Measurements from ENCODE around the gene TMEM63C.

Gene TMEM63C

DNA sequence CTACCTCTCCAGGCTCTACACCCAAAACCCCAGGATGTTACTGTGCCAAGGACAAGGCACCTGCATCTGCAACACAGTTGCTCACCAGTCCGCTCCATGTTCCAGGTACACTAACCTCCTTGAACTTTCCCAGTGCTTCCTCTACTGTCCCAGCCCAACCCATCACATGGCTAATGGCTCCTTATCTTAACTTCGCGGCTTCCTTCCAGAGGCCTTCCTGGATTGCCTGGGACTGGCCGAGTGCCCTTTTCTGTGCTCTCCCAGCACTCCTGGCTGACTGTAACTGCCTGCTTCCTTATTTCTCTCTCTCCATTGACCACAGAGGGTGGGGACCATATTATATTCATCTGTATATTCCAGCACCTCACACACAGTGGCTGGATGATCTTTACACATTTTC, 118.2 kb downstream of the TMEM63C start:
- ChIA-PET POLR2A (no interaction called here), CTCF (interaction anchor here (1.0 to 6.3 kb wide), 2 partner anchors 15 to 20 kb away, joined by 3 to 134 read pairs; no protein-coding TSS in a partner anchor)
- TF ChIP-seq ELF4 (IDR thresholded peaks at IDR 0.05) (no peak), LEF1 (IDR thresholded peaks at IDR 0.05; ENCODE audit: borderline replicate concordance) (no peak), NFRKB (IDR thresholded peaks at IDR 0.05) (no peak), ARNT (IDR thresholded peaks at IDR 0.05) (no peak), FOXM1 (IDR thresholded peaks at IDR 0.05; ENCODE audit: borderline replicate concordance) (no peak), CTBP1 (IDR thresholded peaks at IDR 0.05; ENCODE audit: borderline replicate concordance) (no peak), BHLHE40 (IDR thresholded peaks at IDR 0.05; ENCODE audit: borderline replicate concordance) (no peak), FOXK2 (IDR thresholded peaks at IDR 0.05) (no peak), FOXA1 (IDR thresholded peaks at IDR 0.05) (no peak), L3MBTL2 (conservative IDR thresholded peaks at IDR 0.05) (no peak), HDGF (IDR thresholded peaks at IDR 0.05; ENCODE audit: borderline replicate concordance) (no peak), ZNF384 (IDR thresholded peaks at IDR 0.05) (no peak), SUZ12 (IDR thresholded peaks at IDR 0.05) (no peak), TARDBP (IDR thresholded peaks at IDR 0.05) (no peak), SP1 (IDR thresholded peaks at IDR 0.05) (no peak)
- TF ChIP-seq, protein P1, sequence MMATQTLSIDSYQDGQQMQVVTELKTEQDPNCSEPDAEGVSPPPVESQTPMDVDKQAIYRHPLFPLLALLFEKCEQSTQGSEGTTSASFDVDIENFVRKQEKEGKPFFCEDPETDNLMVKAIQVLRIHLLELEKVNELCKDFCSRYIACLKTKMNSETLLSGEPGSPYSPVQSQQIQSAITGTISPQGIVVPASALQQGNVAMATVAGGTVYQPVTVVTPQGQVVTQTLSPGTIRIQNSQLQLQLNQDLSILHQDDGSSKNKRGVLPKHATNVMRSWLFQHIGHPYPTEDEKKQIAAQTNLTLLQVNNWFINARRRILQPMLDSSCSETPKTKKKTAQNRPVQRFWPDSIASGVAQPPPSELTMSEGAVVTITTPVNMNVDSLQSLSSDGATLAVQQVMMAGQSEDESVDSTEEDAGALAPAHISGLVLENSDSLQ (IDR thresholded peaks at IDR 0.05) = no peak
- no peak for DNase-seq (ENCODE audit: extremely low spot score)

DNA sequence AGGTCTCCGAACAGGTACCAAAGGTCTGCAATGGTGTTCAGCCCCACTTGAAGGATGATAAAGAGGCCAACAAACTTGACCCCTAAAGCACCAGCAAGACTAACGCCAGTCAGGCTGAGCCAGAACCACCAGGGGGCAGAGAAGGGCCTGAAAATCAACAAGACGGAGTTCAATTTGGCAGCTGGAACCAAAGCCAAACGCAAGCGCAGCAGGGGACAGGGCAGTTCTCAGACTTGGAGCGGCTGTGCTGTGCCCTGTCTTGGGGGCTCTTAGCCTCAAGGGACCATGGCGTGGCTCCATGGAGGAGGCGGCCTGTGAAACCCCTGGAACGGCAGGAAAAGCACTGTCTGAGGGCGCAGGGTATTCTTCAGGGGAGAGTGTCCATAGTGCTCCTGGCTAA, 119.5 kb downstream of the TMEM63C start:
- CTCF ChIA-PET = interaction anchor here (0.6 to 6.3 kb wide), 6 partner anchors 13 to 251 kb away, joined by 3 to 134 read pairs (median 3); no protein-coding TSS in a partner anchor
- DNase-seq (ENCODE audit: extremely low spot score) = peak; percentile 77
- POLR2A ChIA-PET = interaction anchor here (2.4 to 5.2 kb wide), 2 partner anchors 15 to 20 kb away, joined by 13 to 56 read pairs; partner anchors contain the start of genes GSTZ1 and POMT2

DNA sequence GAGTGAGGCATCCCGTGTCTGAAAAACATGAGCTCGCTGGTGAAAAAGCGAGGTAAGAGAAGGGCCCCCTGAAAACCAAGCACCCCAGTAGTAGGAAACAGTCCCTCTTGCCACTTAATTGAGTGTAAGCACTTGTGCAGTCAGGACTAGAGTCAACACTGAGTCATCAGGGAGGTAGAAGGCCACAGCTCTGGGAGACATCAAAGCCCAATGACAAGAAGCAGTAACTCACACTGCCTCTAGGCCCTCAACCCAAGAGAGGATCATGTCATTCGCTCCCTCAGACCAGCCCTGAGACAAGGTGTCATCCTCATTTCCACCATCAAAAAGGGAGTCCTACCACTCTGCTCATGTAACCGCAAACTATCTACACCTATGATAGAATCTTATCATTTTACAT, 121.3 kb downstream of the TMEM63C start:
- POLR2A ChIA-PET = interaction anchor here (1.0 to 5.2 kb wide), 3 partner anchors 10 to 74 kb away, joined by 3 to 56 read pairs (median 3); partner anchors contain the start of genes GSTZ1, POMT2, SAMD15 and TMED8
- CTCF ChIA-PET = interaction anchor here (2.3 to 6.3 kb wide), 2 partner anchors 11 to 151 kb away, joined by 11 to 134 read pairs; no protein-coding TSS in a partner anchor
- TF ChIP-seq TARDBP (IDR thresholded peaks at IDR 0.05) (no peak), CTBP1 (IDR thresholded peaks at IDR 0.05; ENCODE audit: borderline replicate concordance) (no peak), NFRKB (IDR thresholded peaks at IDR 0.05) (no peak), FOXA1 (IDR thresholded peaks at IDR 0.05) (no peak), ZNF384 (IDR thresholded peaks at IDR 0.05) (no peak), LEF1 (IDR thresholded peaks at IDR 0.05; ENCODE audit: borderline replicate concordance) (no peak), L3MBTL2 (conservative IDR thresholded peaks at IDR 0.05) (no peak), HDGF (IDR thresholded peaks at IDR 0.05; ENCODE audit: borderline replicate concordance) (no peak), BHLHE40 (IDR thresholded peaks at IDR 0.05; ENCODE audit: borderline replicate concordance) (no peak), ELF4 (IDR thresholded peaks at IDR 0.05) (no peak), FOXK2 (IDR thresholded peaks at IDR 0.05) (no peak)
- TF ChIP-seq, protein P1 (IDR thresholded peaks at IDR 0.05) = no peak
- no peak for DNase-seq (ENCODE audit: extremely low spot score)

More for the DNA sequence above, 119.5 kb downstream of the TMEM63C start:
- TF ChIP-seq HDGF (IDR thresholded peaks at IDR 0.05; ENCODE audit: borderline replicate concordance) (no peak), SUZ12 (IDR thresholded peaks at IDR 0.05) (no peak), CTBP1 (IDR thresholded peaks at IDR 0.05; ENCODE audit: borderline replicate concordance) (no peak), FOXK2 (IDR thresholded peaks at IDR 0.05) (no peak), ZNF384 (IDR thresholded peaks at IDR 0.05) (no peak), BHLHE40 (IDR thresholded peaks at IDR 0.05; ENCODE audit: borderline replicate concordance) (no peak), NFRKB (IDR thresholded peaks at IDR 0.05) (no peak), TARDBP (IDR thresholded peaks at IDR 0.05) (no peak), ELF4 (IDR thresholded peaks at IDR 0.05) (no peak), FOXA1 (IDR thresholded peaks at IDR 0.05) (no peak), ARNT (IDR thresholded peaks at IDR 0.05) (no peak), FOXM1 (IDR thresholded peaks at IDR 0.05; ENCODE audit: borderline replicate concordance) (no peak)

DNA sequence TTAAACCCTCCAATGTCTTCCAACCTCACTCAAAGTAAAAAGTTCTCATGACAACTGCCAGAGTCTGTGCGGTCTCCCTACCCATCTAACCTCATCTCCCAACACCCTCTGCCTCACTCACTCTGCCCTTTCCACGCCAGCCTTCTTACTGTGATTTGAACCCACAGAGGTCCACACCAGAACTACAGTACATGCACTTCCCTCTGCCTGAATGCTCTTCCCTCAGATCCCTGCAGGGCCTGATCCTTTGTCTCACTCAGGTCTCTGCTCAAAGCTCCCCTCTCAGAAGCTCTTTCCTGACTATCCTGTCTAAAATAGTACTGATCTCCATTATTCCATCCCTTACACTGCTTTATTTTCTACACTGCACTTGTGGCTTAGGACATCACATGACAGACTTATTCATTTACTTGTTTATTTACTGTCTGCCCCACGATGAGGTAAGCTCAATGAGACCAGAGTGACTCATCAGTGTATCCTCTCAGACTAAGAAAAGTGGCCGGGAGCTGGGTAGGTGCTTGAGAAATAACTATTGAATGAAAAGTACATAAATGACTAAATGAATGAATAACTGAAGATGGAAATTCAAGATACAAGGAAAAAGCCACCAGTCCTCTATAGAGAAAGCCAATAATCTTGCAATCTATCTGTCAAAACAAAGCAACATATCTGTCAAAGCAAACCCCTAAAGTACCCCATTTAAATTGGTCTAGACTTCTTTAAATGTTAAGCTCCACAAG, 122.0 kb downstream of the TMEM63C start:
- ChIA-PET POLR2A (interaction anchor here (0.7 to 5.2 kb wide), 7 partner anchors 12 to 602 kb away, joined by 3 to 56 read pairs (median 3); partner anchors contain the start of genes GSTZ1, POMT2, SAMD15 and TMED8), CTCF (interaction anchor here (0.7 to 6.3 kb wide), 5 partner anchors 11 to 247 kb away, joined by 3 to 134 read pairs (median 4); no protein-coding TSS in a partner anchor)
- no peak for TF ChIP-seq L3MBTL2 (conservative IDR thresholded peaks at IDR 0.05)
- TF ChIP-seq FOXK2 (IDR thresholded peaks at IDR 0.05) = no peak
- no peak for TF ChIP-seq ARNT (IDR thresholded peaks at IDR 0.05)
- TF ChIP-seq LEF1 (IDR thresholded peaks at IDR 0.05; ENCODE audit: borderline replicate concordance) = no peak
- TF ChIP-seq, protein P1 (IDR thresholded peaks at IDR 0.05) = no peak
- TF ChIP-seq SP1 (IDR thresholded peaks at IDR 0.05) = no peak
- no peak for TF ChIP-seq FOXA1 (IDR thresholded peaks at IDR 0.05)
- TF ChIP-seq ZNF384 (IDR thresholded peaks at IDR 0.05) = no peak
- no peak for TF ChIP-seq FOXM1 (IDR thresholded peaks at IDR 0.05; ENCODE audit: borderline replicate concordance)
- no peak for TF ChIP-seq NFRKB (IDR thresholded peaks at IDR 0.05)
- TF ChIP-seq SUZ12 (IDR thresholded peaks at IDR 0.05) = no peak
- no peak for TF ChIP-seq TARDBP (IDR thresholded peaks at IDR 0.05)
- no peak for TF ChIP-seq CTBP1 (IDR thresholded peaks at IDR 0.05; ENCODE audit: borderline replicate concordance)
- TF ChIP-seq ELF4 (IDR thresholded peaks at IDR 0.05) = no peak
- TF ChIP-seq BHLHE40 (IDR thresholded peaks at IDR 0.05; ENCODE audit: borderline replicate concordance) = no peak
- TF ChIP-seq HDGF (IDR thresholded peaks at IDR 0.05; ENCODE audit: borderline replicate concordance) = no peak
- DNase-seq (ENCODE audit: extremely low spot score) = no peak

DNA sequence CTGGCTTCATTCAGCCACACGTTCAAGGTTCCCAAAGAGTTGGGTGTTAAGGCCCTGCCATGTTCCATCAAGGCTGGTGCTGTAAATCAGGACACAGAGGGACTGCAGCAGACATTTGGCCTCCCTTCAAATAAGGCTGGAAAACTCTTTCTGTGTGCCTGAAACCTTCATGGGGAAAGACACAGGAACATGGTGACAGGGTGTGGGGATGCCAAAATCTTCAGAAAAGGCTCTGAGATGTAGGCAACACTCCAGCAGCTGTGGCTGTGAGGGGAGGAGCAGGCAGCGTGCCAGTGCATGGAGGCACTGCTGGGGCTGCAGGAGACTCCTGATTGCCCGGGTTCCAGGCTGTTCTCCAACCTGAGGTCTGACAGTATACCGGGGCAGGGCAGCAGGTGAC, 124.1 kb downstream of the TMEM63C start:
- no peak for DNase-seq (ENCODE audit: extremely low spot score)
- ChIA-PET CTCF (interaction anchor here (0.8 to 6.3 kb wide), 2 partner anchors 9 to 153 kb away, joined by 4 to 134 read pairs; no protein-coding TSS in a partner anchor), POLR2A (interaction anchor here (5.2 kb wide), 1 partner anchor 15 kb away, joined by 56 read pairs; the partner anchor contains the start of genes GSTZ1 and POMT2)
- TF ChIP-seq ELF4 (IDR thresholded peaks at IDR 0.05) = no peak
- no peak for TF ChIP-seq LEF1 (IDR thresholded peaks at IDR 0.05; ENCODE audit: borderline replicate concordance)
- TF ChIP-seq HDGF (IDR thresholded peaks at IDR 0.05; ENCODE audit: borderline replicate concordance) = no peak
- no peak for TF ChIP-seq TARDBP (IDR thresholded peaks at IDR 0.05)
